A549 (cell line): ENCODE results near the gene TBC1D1. TPM values are rescaled to one million over a fixed set of nuclear protein-coding genes. Genes with fewer than 3 reads are reported as not detected.

Experiments
- ATAC-seq, 2 experiments: fragments of 200-7000 bp in 1 of 2; fragments of >200 bp in 1 of 2; cut with Nextera tagmentation in 1 of 2; cut with Tn5 transposase in 1 of 2; 3 replicates each; pipeline versions ENCODE4 v1.8.0 to v1.9.1; 2018 to 2020; ENCODE audit warnings: mild to moderate bottlenecking in 1 of 2, moderate library complexity in 1 of 2
- CTCF ChIA-PET: fragments of 300-600 bp; sonication (Branson Sonifier 250); formaldehyde crosslinking; extraction: SDS; loops from one replicate; lab custom pipeline; 2021; ENCODE audit warnings: antibody characterized with exemption, inconsistent platforms; lab: Yijun Ruan, JAX
- POLR2A ChIA-PET: fragments of 350-600 bp; formaldehyde crosslinking; extraction: SDS; loops from one replicate; lab custom pipeline; 2021; ENCODE audit warnings: antibody characterized with exemption, inconsistent platforms; lab: Yijun Ruan, JAX
- DNase-seq, 2 experiments: peaks; one replicate each; pipeline versions ENCODE4 v3.0.0 to v3.0.0-alpha.2; 2011 to 2016; ENCODE audit warnings: low read depth in 1 of 2, low spot score in 1 of 2
- FAIRE-seq: peaks from 2 replicates; lab custom pipeline; 2011; peaks lifted over from hg19 to GRCh38; lab: Jason Lieb, UNC
- H3K27ac ChIP-seq, 2 experiments: fragments of >200 bp; sonication (Bioruptor Twin); formaldehyde crosslinking; 3 replicates each; pipeline ENCODE4 v1.5.1; 2016 to 2017
- H3K4me1 ChIP-seq: fragments of >200 bp; sonication (Bioruptor Twin); formaldehyde crosslinking; 3 replicates; pipeline ENCODE4 v1.6.1; 2016
- H3K4me2 ChIP-seq: fragments of >200 bp; sonication (Bioruptor Twin); formaldehyde crosslinking; 3 replicates; pipeline ENCODE4 v1.6.1; 2016
- H3K4me3 ChIP-seq: fragments of >200 bp; sonication (Bioruptor Twin); formaldehyde crosslinking; 3 replicates; pipeline ENCODE4 v1.5.1; 2016
- H3K9me3 ChIP-seq: fragments of >200 bp; sonication (Bioruptor Twin); formaldehyde crosslinking; 3 replicates; pipeline ENCODE4 v1.6.1; 2016
- BHLHE40 ChIP-seq: IDR thresholded peaks from 2 replicates; pipeline ENCODE4 v1.6.1; 2012; ENCODE audit warnings: low read depth, low read length, inconsistent platforms
- CBX2 ChIP-seq: fragments of 200-600 bp; sonication (generic); IDR thresholded peaks from 2 replicates; pipeline ENCODE4 v1.6.1; 2016; ENCODE audit warnings: low read depth, mild to moderate bottlenecking, borderline replicate concordance
- CHD2 ChIP-seq: fragments of 150-350 bp; IDR thresholded peaks from 2 replicates; pipeline ENCODE4 v1.6.1; 2014; ENCODE audit warnings: low read length; ENCODE audit not compliant: partially characterized antibody
- CHD4 ChIP-seq: fragments of 200-600 bp; sonication (generic); IDR thresholded peaks from 2 replicates; pipeline ENCODE4 v1.6.1; 2016; ENCODE audit warnings: antibody characterized with exemption, mild to moderate bottlenecking, borderline replicate concordance
- E2F6 ChIP-seq: IDR thresholded peaks from 2 replicates; pipeline ENCODE4 v1.6.1; 2012; ENCODE audit warnings: low read depth, borderline replicate concordance
- EP300 ChIP-seq, 2 experiments: fragments of >200 bp; sonication (Bioruptor Twin); formaldehyde crosslinking; IDR thresholded peaks; 2 replicates in 1 of 2; 3 replicates in 1 of 2; pipeline ENCODE4 v1.6.1; 2016 to 2017
- ESRRA ChIP-seq: fragments of 150-350 bp; IDR thresholded peaks from 2 replicates; pipeline ENCODE4 v1.6.1; 2014; ENCODE audit warnings: mild to moderate bottlenecking, low read length, borderline replicate concordance
- HDAC2 ChIP-seq: fragments of 200-600 bp; sonication (generic); IDR thresholded peaks from 2 replicates; pipeline ENCODE4 v1.6.1; 2016
- HEYL ChIP-seq: fragments of 250-450 bp; sonication (Bioruptor Pico); IDR thresholded peaks from 2 replicates; pipeline ENCODE4 v1.8.0; 2021; ENCODE audit warnings: mild to moderate bottlenecking, moderate library complexity
- HOXA7 ChIP-seq: fragments of 250-450 bp; sonication (Bioruptor Pico); IDR thresholded peaks from 2 replicates; pipeline ENCODE4 v1.5.0; 2020; ENCODE audit warnings: mild to moderate bottlenecking, moderate library complexity
- HOXB13 ChIP-seq: fragments of 250-450 bp; sonication (Bioruptor Pico); IDR thresholded peaks from 2 replicates; pipeline ENCODE4 v1.5.0; 2020; ENCODE audit warnings: low read depth, mild to moderate bottlenecking, moderate library complexity
- JUN ChIP-seq, 2 experiments: fragments of >200 bp; sonication (Bioruptor Twin); formaldehyde crosslinking; IDR thresholded peaks; 2 replicates in 1 of 2; 3 replicates in 1 of 2; pipeline ENCODE4 v1.6.1; 2016 to 2017
- MAX ChIP-seq: IDR thresholded peaks from 2 replicates; pipeline ENCODE4 v1.6.1; 2012
- MYC ChIP-seq: IDR thresholded peaks from 2 replicates; pipeline ENCODE4 v1.6.1; 2012; ENCODE audit warnings: mild to moderate bottlenecking, inconsistent platforms, low read length, improper control_type of control experiment, borderline replicate concordance
- NFE2L2 ChIP-seq: fragments of 150-350 bp; conservative IDR thresholded peaks from 2 replicates; pipeline ENCODE4 v1.6.1; 2014; ENCODE audit warnings: low read length
- NPAS2 ChIP-seq: fragments of 250-450 bp; sonication (Bioruptor Pico); IDR thresholded peaks from 2 replicates; pipeline ENCODE4 v1.8.0; 2022; ENCODE audit warnings: mild to moderate bottlenecking, moderate library complexity, borderline replicate concordance
- POLR2A ChIP-seq: IDR thresholded peaks from 2 replicates; pipeline ENCODE4 v1.6.1; 2012; ENCODE audit warnings: mild to moderate bottlenecking, low read length
- POLR2AphosphoS2 ChIP-seq: conservative IDR thresholded peaks from 2 replicates; pipeline ENCODE4 v1.6.1; 2012; ENCODE audit warnings: low read length, improper control_type of control experiment, inconsistent platforms
- RARB ChIP-seq: fragments of 250-450 bp; sonication (Bioruptor Pico); IDR thresholded peaks from 2 replicates; pipeline ENCODE4 v1.8.0; 2021; ENCODE audit warnings: mild to moderate bottlenecking, moderate library complexity
- RCOR1 ChIP-seq: fragments of 150-350 bp; IDR thresholded peaks from 2 replicates; pipeline ENCODE4 v1.6.1; 2014; ENCODE audit warnings: antibody characterized with exemption, low read length, low read depth
- RNF2 ChIP-seq: fragments of 200-600 bp; sonication (generic); IDR thresholded peaks from 2 replicates; pipeline ENCODE4 v1.6.1; 2016; ENCODE audit warnings: low read depth, mild to moderate bottlenecking, antibody characterized with exemption, moderate library complexity, borderline replicate concordance
- SMC3 ChIP-seq: fragments of >200 bp; sonication (Bioruptor Twin); formaldehyde crosslinking; IDR thresholded peaks from 3 replicates; pipeline ENCODE4 v1.6.1; 2018; ENCODE audit warnings: inconsistent platforms
- TP53 ChIP-seq: fragments of 250-450 bp; sonication (Bioruptor Pico); IDR thresholded peaks from 2 replicates; pipeline ENCODE4 v1.5.0; 2021; ENCODE audit warnings: mild to moderate bottlenecking, moderate library complexity
- USF2 ChIP-seq: fragments of 450-650 bp; IDR thresholded peaks from 2 replicates; pipeline ENCODE4 v1.6.1; 2014; ENCODE audit warnings: antibody characterized with exemption
- ZNF302 ChIP-seq: fragments of 250-450 bp; sonication (Bioruptor Pico); IDR thresholded peaks from 2 replicates; pipeline ENCODE4 v1.9.0; 2021; ENCODE audit warnings: inconsistent platforms, mild to moderate bottlenecking, moderate library complexity
- WGBS: methylation state at CpG from one replicate; pipeline ENCODE4 v1.1.6; 2017; ENCODE audit errors: missing lambda C conversion rate; 5-methylcytosine and 5-hydroxymethylcytosine counted together
- polyA plus RNA-seq, 4 experiments: library from polyadenylated mRNA; depleted of rRNA in 3 of 4; stranded (reverse); fragments of >200 nt; fragmentation: RNase III in 1 of 4; extraction: RNeasy Plus Mini Kit Qiagen cat#74134 plus additional on column Dnase treatment in 1 of 4; gene quantifications; 2 replicates in 3 of 4; 3 replicates in 1 of 4; pipeline ENCODE4 v1.2.3, GENCODE V29; 2011 to 2017
- TF ChIP-seq, protein P1 (sequence below): fragments of >200 bp; sonication (Bioruptor Twin); formaldehyde crosslinking; IDR thresholded peaks from 3 replicates; pipeline ENCODE4 v1.5.1; 2016
- TF ChIP-seq, protein P2 (sequence below): fragments of 150-350 bp; IDR thresholded peaks from 2 replicates; pipeline ENCODE4 v1.6.1; 2014; ENCODE audit warnings: low read depth, mild to moderate bottlenecking, low read length
- TF ChIP-seq, protein P3 (sequence below): fragments of >200 bp; sonication (Bioruptor Twin); formaldehyde crosslinking; IDR thresholded peaks from 3 replicates; pipeline ENCODE4 v1.6.1; 2016
- TF ChIP-seq, protein P4 (sequence below): IDR thresholded peaks from 2 replicates; pipeline ENCODE4 v1.6.1; 2012
- TF ChIP-seq, protein P5 (sequence below): fragments of >200 bp; sonication (Bioruptor Twin); formaldehyde crosslinking; IDR thresholded peaks from 2 replicates; pipeline ENCODE4 v1.6.1; 2016

TBC1D1 gene
- polyA plus RNA-seq, 2 of the 4 experiments (the other 2 are of a cell fraction), result 26.5 to 28.5 TPM

GRCh38 chr4:38105475-38106220 is 214.8 kb downstream of the TBC1D1 start:
- DNase-seq (no peak), ATAC-seq (no peak), FAIRE-seq (no peak)
- no peaks in the 10 kb centered on the region for H3K9me3 ChIP-seq
- POLR2A ChIA-PET, result no interaction called here
- no peaks in the 10 kb centered on the region for H3K4me1 ChIP-seq
- no peak overlapping the region for H3K4me3 ChIP-seq
- H3K27ac ChIP-seq, result no peak overlapping the region
- no peak overlapping the region for H3K4me2 ChIP-seq
- TF ChIP-seq NPAS2 (CRISPR knock-in tag) (no peak), RARB (CRISPR knock-in tag) (no peak), EP300 (IDR thresholded peaks at IDR 0.05) (no peak), NFE2L2 (no peak), ZNF302 (no peak), MYC (no peak), CHD2 (no peak), HEYL (no peak), CHD4 (no peak), POLR2AphosphoS2 (no peak), HDAC2 (no peak), RNF2 (no peak), BHLHE40 (no peak), MAX (no peak), JUN (IDR thresholded peaks at IDR 0.05) (no peak), TP53 (CRISPR knock-in tag) (no peak)
- TF ChIP-seq, protein P1, sequence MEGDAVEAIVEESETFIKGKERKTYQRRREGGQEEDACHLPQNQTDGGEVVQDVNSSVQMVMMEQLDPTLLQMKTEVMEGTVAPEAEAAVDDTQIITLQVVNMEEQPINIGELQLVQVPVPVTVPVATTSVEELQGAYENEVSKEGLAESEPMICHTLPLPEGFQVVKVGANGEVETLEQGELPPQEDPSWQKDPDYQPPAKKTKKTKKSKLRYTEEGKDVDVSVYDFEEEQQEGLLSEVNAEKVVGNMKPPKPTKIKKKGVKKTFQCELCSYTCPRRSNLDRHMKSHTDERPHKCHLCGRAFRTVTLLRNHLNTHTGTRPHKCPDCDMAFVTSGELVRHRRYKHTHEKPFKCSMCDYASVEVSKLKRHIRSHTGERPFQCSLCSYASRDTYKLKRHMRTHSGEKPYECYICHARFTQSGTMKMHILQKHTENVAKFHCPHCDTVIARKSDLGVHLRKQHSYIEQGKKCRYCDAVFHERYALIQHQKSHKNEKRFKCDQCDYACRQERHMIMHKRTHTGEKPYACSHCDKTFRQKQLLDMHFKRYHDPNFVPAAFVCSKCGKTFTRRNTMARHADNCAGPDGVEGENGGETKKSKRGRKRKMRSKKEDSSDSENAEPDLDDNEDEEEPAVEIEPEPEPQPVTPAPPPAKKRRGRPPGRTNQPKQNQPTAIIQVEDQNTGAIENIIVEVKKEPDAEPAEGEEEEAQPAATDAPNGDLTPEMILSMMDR, result no peak
- TF ChIP-seq, protein P2, sequence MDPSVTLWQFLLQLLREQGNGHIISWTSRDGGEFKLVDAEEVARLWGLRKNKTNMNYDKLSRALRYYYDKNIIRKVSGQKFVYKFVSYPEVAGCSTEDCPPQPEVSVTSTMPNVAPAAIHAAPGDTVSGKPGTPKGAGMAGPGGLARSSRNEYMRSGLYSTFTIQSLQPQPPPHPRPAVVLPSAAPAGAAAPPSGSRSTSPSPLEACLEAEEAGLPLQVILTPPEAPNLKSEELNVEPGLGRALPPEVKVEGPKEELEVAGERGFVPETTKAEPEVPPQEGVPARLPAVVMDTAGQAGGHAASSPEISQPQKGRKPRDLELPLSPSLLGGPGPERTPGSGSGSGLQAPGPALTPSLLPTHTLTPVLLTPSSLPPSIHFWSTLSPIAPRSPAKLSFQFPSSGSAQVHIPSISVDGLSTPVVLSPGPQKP, result no peak
- TF ChIP-seq, protein P3, sequence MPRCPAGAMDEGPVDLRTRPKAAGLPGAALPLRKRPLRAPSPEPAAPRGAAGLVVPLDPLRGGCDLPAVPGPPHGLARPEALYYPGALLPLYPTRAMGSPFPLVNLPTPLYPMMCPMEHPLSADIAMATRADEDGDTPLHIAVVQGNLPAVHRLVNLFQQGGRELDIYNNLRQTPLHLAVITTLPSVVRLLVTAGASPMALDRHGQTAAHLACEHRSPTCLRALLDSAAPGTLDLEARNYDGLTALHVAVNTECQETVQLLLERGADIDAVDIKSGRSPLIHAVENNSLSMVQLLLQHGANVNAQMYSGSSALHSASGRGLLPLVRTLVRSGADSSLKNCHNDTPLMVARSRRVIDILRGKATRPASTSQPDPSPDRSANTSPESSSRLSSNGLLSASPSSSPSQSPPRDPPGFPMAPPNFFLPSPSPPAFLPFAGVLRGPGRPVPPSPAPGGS, result no peak
- TF ChIP-seq, protein P4, sequence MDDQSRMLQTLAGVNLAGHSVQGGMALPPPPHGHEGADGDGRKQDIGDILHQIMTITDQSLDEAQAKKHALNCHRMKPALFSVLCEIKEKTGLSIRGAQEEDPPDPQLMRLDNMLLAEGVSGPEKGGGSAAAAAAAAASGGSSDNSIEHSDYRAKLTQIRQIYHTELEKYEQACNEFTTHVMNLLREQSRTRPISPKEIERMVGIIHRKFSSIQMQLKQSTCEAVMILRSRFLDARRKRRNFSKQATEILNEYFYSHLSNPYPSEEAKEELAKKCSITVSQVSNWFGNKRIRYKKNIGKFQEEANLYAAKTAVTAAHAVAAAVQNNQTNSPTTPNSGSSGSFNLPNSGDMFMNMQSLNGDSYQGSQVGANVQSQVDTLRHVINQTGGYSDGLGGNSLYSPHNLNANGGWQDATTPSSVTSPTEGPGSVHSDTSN, result no peak
- CTCF ChIA-PET, result interaction anchor here (1.0 kb wide), 1 partner anchor 9 kb away, joined by 3 read pairs; no protein-coding TSS in a partner anchor
- 77% methylated on average over 7 of the region's 7 CpGs for WGBS

DNA sequence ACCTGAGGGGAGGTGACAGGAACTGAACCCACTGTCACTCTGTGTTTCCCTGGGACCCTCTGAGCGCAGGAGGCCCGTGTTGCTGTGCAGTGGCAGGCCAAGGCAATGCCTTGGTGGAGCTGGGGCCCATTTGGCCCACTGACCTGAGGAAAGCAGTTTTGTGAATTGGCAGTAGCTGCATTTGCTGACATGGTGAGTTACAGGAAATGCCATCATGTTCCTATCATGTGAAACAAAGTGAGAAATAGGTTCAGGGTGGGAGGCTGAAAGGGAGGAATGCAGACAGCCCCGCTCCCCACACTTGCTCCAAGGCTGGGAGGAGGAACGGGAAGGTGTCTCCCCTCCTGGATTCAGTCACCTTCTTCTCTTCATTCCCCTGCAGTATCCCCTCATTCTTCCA is 215.4 kb downstream of the TBC1D1 start:
- WGBS, result 89% methylated on average over 2 of the region's 4 CpGs
- DNase-seq, result no peak

More for the DNA sequence above, 215.4 kb downstream of the TBC1D1 start:
- Histone ChIP-seq H3K4me2 (no peak overlapping the region), H3K9me3 (no peaks in the 10 kb centered on the region), H3K4me3 (no peak overlapping the region), H3K27ac (no peak overlapping the region)
- FAIRE-seq (no peak), ATAC-seq (no peak)
- ChIA-PET POLR2A (no interaction called here), CTCF (interaction anchor here (0.7 kb wide), 1 partner anchor 9 kb away, joined by 3 read pairs; no protein-coding TSS in a partner anchor)
- TF ChIP-seq E2F6 (no peak), USF2 (no peak), HEYL (no peak), ESRRA (no peak), SMC3 (no peak), CBX2 (no peak), POLR2A (no peak), NFE2L2 (no peak), RCOR1 (no peak), HOXA7 (CRISPR knock-in tag) (no peak), RNF2 (no peak), EP300 (IDR thresholded peaks at IDR 0.05) (no peak), HOXB13 (CRISPR knock-in tag) (no peak), POLR2AphosphoS2 (no peak)
- TF ChIP-seq, protein P5, sequence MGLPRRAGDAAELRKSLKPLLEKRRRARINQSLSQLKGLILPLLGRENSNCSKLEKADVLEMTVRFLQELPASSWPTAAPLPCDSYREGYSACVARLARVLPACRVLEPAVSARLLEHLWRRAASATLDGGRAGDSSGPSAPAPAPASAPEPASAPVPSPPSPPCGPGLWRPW, result no peak
- TF ChIP-seq, all 56 proteins: peak for 0
- H3K4me1 ChIP-seq, result no peaks in the 10 kb centered on the region
